Activated CD8-positive, alpha-beta T cell treated with anti-CD3 and anti-CD28 coated beads for 36 hours (primary cell): Measurements from ENCODE around the gene SLC44A4. TPM values are rescaled to one million over a fixed set of nuclear protein-coding genes. Genes with fewer than 3 reads are reported as not detected.
A peak's percentile ranks its signal among the peaks of the same experiment; 100 is the strongest.

Experiments used
- ATAC-seq: fragments of 200-7000 bp; cut with Tn5 transposase; one replicate; pipeline ENCODE4 v1.10.0; 2021; ENCODE audit warnings: mild to moderate bottlenecking, moderate library complexity
- CTCF ChIA-PET: fragments of 350-600 bp; sonication (Branson Sonifier 250); formaldehyde crosslinking; loops from one replicate; lab custom pipeline; 2021; ENCODE audit warnings: antibody characterized with exemption; lab: Charles Lee
- POLR2A ChIA-PET: fragments of 350-600 bp; sonication (Branson Sonifier 250); formaldehyde crosslinking; loops from one replicate; lab custom pipeline; 2021; ENCODE audit warnings: antibody characterized with exemption; lab: Charles Lee
- DNase-seq: peaks from one replicate; pipeline ENCODE4 v3.0.0-alpha.2; 2020
- H3K27ac Mint-ChIP-seq: one replicate; pipeline ENCODE4 v1.8.0; 2021; ENCODE audit warnings: mild to moderate bottlenecking, mixed read lengths
- H3K27me3 Mint-ChIP-seq: one replicate; pipeline ENCODE4 v1.8.0; 2021; ENCODE audit warnings: mixed read lengths
- H3K36me3 Mint-ChIP-seq: one replicate; pipeline ENCODE4 v1.8.0; 2021; ENCODE audit warnings: low read depth, mixed read lengths
- H3K4me1 Mint-ChIP-seq: one replicate; pipeline ENCODE4 v1.8.0; 2021; ENCODE audit warnings: low read depth, mixed read lengths
- H3K4me3 Mint-ChIP-seq: one replicate; pipeline ENCODE4 v1.8.0; 2021; ENCODE audit warnings: mild to moderate bottlenecking, moderate library complexity, mixed read lengths
- H3K9me3 Mint-ChIP-seq: one replicate; pipeline ENCODE4 v1.8.0; 2021; ENCODE audit warnings: mixed read lengths
- intact Hi-C: fragments of 100-400 bp; cut with micrococcal nuclease; formaldehyde crosslinking; loops from one replicate; pipeline ENCODE4 v1.10.0; 2022
- total RNA-seq, 2 experiments: library from RNA; stranded (reverse); gene quantifications; one replicate each; pipeline ENCODE4 v1.2.3, GENCODE V29; 2021
- TF ChIP-seq, protein P1 (sequence below): fragments of 200-600 bp; IDR thresholded peaks from one replicate; pipeline ENCODE4 v1.8.0; 2022; ENCODE audit warnings: antibody characterized with exemption, mild to moderate bottlenecking

SLC44A4 gene
- total RNA-seq, 2 experiments from 2014 or later, result not detected

DNA sequence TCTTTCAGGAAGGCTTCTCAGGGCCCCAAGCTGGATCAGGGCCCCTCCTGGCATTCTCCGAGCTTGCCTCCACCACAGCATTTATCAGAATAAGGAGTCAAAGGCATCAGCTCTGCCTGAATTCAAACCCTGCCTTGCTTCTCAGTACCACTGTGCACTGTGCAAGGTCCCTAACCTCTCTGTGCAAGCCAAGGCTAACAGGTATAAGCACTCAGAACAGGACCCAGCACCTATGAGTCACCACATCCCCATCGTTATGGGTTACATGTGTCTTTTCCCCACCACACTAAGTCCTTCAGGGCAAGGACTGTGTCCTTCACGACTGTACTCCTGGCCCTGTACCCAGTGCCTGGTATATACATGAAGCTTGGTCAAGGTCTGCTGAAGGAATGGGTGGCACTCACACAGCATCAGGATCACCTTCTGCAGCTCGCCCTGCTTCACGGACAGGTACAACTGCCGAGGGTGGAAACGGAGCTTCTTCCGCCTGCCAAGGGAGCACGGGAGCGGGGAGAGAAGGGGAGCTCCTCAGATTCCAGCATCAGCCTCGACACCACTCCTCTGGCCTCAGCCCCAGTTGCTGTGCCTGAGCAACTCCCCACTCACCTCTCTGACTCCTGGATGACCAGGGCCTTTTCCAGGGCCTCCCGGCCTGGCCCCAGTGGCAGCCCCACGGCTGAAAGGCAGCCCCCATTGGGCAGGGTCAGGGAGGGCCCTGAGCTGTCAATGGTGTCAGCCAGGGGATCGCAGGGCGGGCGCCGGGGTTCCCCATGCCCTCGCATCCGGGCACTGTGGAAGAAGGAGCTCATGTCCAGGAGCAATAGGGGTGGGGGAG lies 8.6 kb upstream of the SLC44A4 start:
- Mint-ChIP-seq H3K9me3 (no peaks in the 10 kb centered on the region), H3K27ac (no peak overlapping the region), H3K4me3 (no peak overlapping the region), H3K27me3 (no peaks in the 10 kb centered on the region), H3K4me1 (peaks cover 2% of the 10 kb centered on the region), H3K36me3 (peaks cover 48% of the 10 kb centered on the region)
- TF ChIP-seq, protein P1, sequence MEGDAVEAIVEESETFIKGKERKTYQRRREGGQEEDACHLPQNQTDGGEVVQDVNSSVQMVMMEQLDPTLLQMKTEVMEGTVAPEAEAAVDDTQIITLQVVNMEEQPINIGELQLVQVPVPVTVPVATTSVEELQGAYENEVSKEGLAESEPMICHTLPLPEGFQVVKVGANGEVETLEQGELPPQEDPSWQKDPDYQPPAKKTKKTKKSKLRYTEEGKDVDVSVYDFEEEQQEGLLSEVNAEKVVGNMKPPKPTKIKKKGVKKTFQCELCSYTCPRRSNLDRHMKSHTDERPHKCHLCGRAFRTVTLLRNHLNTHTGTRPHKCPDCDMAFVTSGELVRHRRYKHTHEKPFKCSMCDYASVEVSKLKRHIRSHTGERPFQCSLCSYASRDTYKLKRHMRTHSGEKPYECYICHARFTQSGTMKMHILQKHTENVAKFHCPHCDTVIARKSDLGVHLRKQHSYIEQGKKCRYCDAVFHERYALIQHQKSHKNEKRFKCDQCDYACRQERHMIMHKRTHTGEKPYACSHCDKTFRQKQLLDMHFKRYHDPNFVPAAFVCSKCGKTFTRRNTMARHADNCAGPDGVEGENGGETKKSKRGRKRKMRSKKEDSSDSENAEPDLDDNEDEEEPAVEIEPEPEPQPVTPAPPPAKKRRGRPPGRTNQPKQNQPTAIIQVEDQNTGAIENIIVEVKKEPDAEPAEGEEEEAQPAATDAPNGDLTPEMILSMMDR, result no peak
- POLR2A ChIA-PET, result interaction anchor here (0.8 to 1.0 kb wide), 3 partner anchors 10 to 150 kb away, joined by 3 to 4 read pairs (median 4); partner anchors contain the start of gene EHMT2
- no peak for DNase-seq
- intact Hi-C loops, result no loop called here
- ATAC-seq, result peak; percentile 34
- CTCF ChIA-PET, result interaction anchor here (0.8 to 4.0 kb wide), 5 partner anchors 10 to 50 kb away, joined by 3 to 14 read pairs (median 4); partner anchors contain the start of genes EHMT2 and NEU1

DNA sequence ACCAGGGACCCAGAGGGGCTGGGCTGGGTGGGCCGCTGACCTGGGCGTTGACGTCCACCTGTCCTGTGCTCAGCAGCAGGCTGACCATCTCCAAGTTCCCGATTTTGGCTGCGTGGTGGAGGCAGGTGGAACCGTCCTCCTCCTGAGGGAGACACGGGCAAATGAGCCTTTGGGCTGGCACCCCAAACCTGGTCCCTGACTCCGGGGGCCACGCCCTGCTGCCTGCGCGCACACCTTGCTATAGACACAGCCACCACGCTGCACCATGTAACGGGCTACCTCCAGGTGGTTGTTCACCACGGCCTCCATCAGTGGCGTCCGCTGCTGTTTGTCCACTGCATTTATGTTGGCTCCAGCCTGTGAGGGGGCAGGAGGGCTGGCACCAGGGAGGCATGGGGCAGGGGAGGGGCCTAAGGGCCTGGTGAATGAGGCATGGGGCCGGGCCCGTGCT lies 7.8 kb upstream of the SLC44A4 start:
- TF ChIP-seq, protein P1, result no peak
- intact Hi-C loops, result no loop called here
- ATAC-seq, result no peak
- Mint-ChIP-seq H3K27me3 (no peaks in the 10 kb centered on the region), H3K9me3 (no peaks in the 10 kb centered on the region), H3K36me3 (peaks cover 48% of the 10 kb centered on the region), H3K27ac (no peak overlapping the region), H3K4me3 (no peak overlapping the region), H3K4me1 (no peaks in the 10 kb centered on the region)
- CTCF ChIA-PET, result interaction anchor here (4.0 kb wide), 1 partner anchor 23 kb away, joined by 14 read pairs; the partner anchor contains the start of gene NEU1
- POLR2A ChIA-PET, result interaction anchor here (1.0 kb wide), 1 partner anchor 11 kb away, joined by 4 read pairs; the partner anchor contains the start of gene EHMT2
- no peak for DNase-seq

DNA sequence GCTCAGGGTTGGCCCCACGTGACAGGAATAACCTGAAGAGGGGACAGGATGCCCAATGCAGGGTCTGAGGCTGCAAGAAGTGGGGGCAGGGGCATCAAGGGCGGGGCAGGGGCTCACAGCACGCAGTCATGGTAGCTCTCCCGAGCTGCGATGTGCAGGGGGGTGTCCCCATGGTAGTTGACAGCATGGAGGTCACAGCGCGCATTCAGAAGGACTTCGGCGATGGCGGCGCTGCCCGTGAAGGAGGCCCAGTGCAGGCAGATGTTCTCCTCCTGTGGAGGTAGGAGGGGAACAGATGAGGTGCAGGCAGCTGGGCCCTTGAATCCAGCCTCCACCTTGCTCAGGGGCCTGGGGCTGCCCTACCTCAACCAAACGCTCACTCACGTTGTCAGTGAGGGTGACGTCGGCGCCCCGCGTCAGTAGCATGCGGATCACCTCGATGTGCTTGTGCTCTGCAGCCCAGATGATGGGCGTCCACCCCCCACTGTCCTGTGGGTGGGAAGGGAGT lies 5.8 kb upstream of the SLC44A4 start:
- Mint-ChIP-seq H3K4me3 (no peak overlapping the region), H3K4me1 (no peaks in the 10 kb centered on the region), H3K27ac (no peak overlapping the region), H3K9me3 (no peaks in the 10 kb centered on the region), H3K36me3 (peaks cover 50% of the 10 kb centered on the region), H3K27me3 (no peaks in the 10 kb centered on the region)
- intact Hi-C loops, result no loop called here
- DNase-seq (no peak), ATAC-seq (no peak)
- TF ChIP-seq, protein P1, result no peak
- ChIA-PET CTCF (interaction anchor here (1.4 kb wide), 1 partner anchor 12 kb away, joined by 4 read pairs; no protein-coding TSS in a partner anchor), POLR2A (interaction anchor here (1.6 to 1.7 kb wide), 2 partner anchors 7 to 14 kb away, joined by 3 to 4 read pairs; no protein-coding TSS in a partner anchor)

DNA sequence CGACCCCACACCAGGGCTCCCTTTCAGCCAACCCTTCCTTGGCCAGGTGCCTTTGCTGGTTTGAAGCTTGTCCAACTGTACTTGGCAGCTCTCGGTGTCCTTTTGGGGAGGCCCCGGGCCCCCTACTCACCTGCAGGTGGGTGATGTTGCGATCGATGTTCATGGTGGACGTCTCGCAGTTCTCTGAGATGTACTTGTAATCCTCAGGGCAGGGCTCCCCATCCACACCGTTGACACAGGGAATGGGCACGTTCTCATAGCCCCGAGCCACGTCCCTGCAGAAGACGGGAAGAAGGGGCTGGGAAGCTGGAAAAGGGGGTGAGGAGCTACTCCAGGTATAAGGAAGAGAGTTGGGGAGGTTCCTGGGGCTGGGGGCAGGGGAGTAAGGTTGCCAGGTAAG lies 4.9 kb upstream of the SLC44A4 start:
- TF ChIP-seq, protein P1, result no peak
- POLR2A ChIA-PET, result interaction anchor here (1.6 to 1.7 kb wide), 2 partner anchors 8 to 14 kb away, joined by 3 to 4 read pairs; no protein-coding TSS in a partner anchor
- Mint-ChIP-seq H3K27me3 (no peaks in the 10 kb centered on the region), H3K4me3 (no peak overlapping the region), H3K27ac (no peak overlapping the region), H3K9me3 (no peaks in the 10 kb centered on the region), H3K36me3 (peaks cover 49% of the 10 kb centered on the region), H3K4me1 (no peaks in the 10 kb centered on the region)
- DNase-seq (no peak), ATAC-seq (no peak)
- CTCF ChIA-PET, result interaction anchor here (1.4 kb wide), 1 partner anchor 11 kb away, joined by 4 read pairs; no protein-coding TSS in a partner anchor
- intact Hi-C loops, result no loop called here
